Stimulated activated CD8-positive, alpha-beta memory T cell treated with anti-CD3 and anti-CD28 coated beads, Interleukin-7, amount 100 ng/mL, for 4 hours (primary cell): ENCODE results near the gene ERC2.

Experiments
- DNase-seq, 2 donors: peaks; one replicate each; pipeline ENCODE4 v3.0.0-alpha.2; 2020; ENCODE audit warnings: low read depth in 2 of 2

ERC2 gene

GRCh38 chr3:55682461-55682860, 785.8 kb downstream of the ERC2 start:
- DNase-seq, result no peak

GRCh38 chr3:55678546-55679216, 789.6 kb downstream of the ERC2 start:
- DNase-seq, result no peak

GRCh38 chr3:55676643-55677042, 791.6 kb downstream of the ERC2 start:
- no peak for DNase-seq

- no peak for DNase-seq
Measured at GRCh38 chr3:55675478-55675877, 792.8 kb downstream of the ERC2 start.

- DNase-seq, result no peak
Measured at GRCh38 chr3:55673764-55674163, 794.5 kb downstream of the ERC2 start.

GRCh38 chr3:55669133-55669532, 799.1 kb downstream of the ERC2 start:
- no peak for DNase-seq

- no peak for DNase-seq
Measured at GRCh38 chr3:55668359-55668758, 799.9 kb downstream of the ERC2 start.

- no peak for DNase-seq
Measured at GRCh38 chr3:55664387-55664786, 803.9 kb downstream of the ERC2 start.

- no peak for DNase-seq
Measured at GRCh38 chr3:55662683-55663082, 805.6 kb downstream of the ERC2 start.

- DNase-seq, result no peak
Measured at GRCh38 chr3:55661571-55661970, 806.7 kb downstream of the ERC2 start.

- no peak for DNase-seq
Measured at GRCh38 chr3:55661141-55661540, 807.1 kb downstream of the ERC2 start.

GRCh38 chr3:55660642-55661041, 807.6 kb downstream of the ERC2 start:
- DNase-seq, result no peak

- no peak for DNase-seq
Measured at GRCh38 chr3:55659701-55660100, 808.6 kb downstream of the ERC2 start.

GRCh38 chr3:55658690-55659562, 809.3 kb downstream of the ERC2 start:
- no peak for DNase-seq

- DNase-seq, result no peak
Measured at GRCh38 chr3:55658270-55658669, 810.0 kb downstream of the ERC2 start.

- DNase-seq, result no peak
Measured at GRCh38 chr3:55655544-55655943, 812.7 kb downstream of the ERC2 start.

- no peak for DNase-seq
Measured at GRCh38 chr3:55654123-55654760, 814.0 kb downstream of the ERC2 start.

GRCh38 chr3:55651011-55651410, 817.3 kb downstream of the ERC2 start:
- DNase-seq, result no peak

GRCh38 chr3:55650011-55650410, 818.3 kb downstream of the ERC2 start:
- no peak for DNase-seq

- DNase-seq, result no peak
Measured at GRCh38 chr3:55649554-55649953, 818.7 kb downstream of the ERC2 start.

- no peak for DNase-seq
Measured at GRCh38 chr3:55648591-55649318, 819.5 kb downstream of the ERC2 start.

GRCh38 chr3:55647670-55648069, 820.6 kb downstream of the ERC2 start:
- no peak for DNase-seq
